SJSA1 (cell line): ENCODE results near the gene PJA1. TPM values are rescaled to one million over a fixed set of nuclear protein-coding genes. Genes with fewer than 3 reads are reported as not detected.

ENCODE experiments used
- DNase-seq, 2 experiments: peaks; one replicate each; pipeline ENCODE4 v3.0.0-alpha.2; 2015 to 2020; ENCODE audit warnings: low spot score in 2 of 2, low read depth in 1 of 2
- H3K27ac ChIP-seq: fragments of 250-450 bp; sonication (Bioruptor Pico); 2 replicates; pipeline ENCODE4 v1.5.1; 2020; ENCODE audit warnings: mild to moderate bottlenecking, moderate library complexity
- H3K27me3 ChIP-seq: fragments of 250-450 bp; sonication (Bioruptor Pico); replicated peaks from 2 replicates; pipeline ENCODE4 v1.5.1; 2020; ENCODE audit warnings: mild to moderate bottlenecking, moderate library complexity
- H3K36me3 ChIP-seq: fragments of 250-450 bp; sonication (Bioruptor Pico); 2 replicates; pipeline ENCODE4 v1.5.1; 2020; ENCODE audit warnings: mild to moderate bottlenecking
- H3K4me1 ChIP-seq: fragments of 250-450 bp; sonication (Bioruptor Pico); replicated peaks from 2 replicates; pipeline ENCODE4 v1.6.1; 2021; ENCODE audit warnings: mild to moderate bottlenecking
- H3K4me3 ChIP-seq: fragments of 250-450 bp; sonication (Bioruptor Pico); 2 replicates; pipeline ENCODE4 v1.5.1; 2020; ENCODE audit warnings: mild to moderate bottlenecking
- H3K9me3 ChIP-seq: fragments of 250-450 bp; sonication (Bioruptor Pico); replicated peaks from 2 replicates; pipeline ENCODE4 v1.5.1; 2020; ENCODE audit warnings: mild to moderate bottlenecking
- total RNA-seq: library from RNA; depleted of rRNA; stranded (reverse); fragments of >200 nt; shearing (Covaris generic); gene quantifications from 2 replicates; pipeline ENCODE4 v1.2.3, GENCODE V29; 2014

The PJA1 gene
- total RNA-seq, 1 experiment from 2014 or later: 30.2 TPM

DNA sequence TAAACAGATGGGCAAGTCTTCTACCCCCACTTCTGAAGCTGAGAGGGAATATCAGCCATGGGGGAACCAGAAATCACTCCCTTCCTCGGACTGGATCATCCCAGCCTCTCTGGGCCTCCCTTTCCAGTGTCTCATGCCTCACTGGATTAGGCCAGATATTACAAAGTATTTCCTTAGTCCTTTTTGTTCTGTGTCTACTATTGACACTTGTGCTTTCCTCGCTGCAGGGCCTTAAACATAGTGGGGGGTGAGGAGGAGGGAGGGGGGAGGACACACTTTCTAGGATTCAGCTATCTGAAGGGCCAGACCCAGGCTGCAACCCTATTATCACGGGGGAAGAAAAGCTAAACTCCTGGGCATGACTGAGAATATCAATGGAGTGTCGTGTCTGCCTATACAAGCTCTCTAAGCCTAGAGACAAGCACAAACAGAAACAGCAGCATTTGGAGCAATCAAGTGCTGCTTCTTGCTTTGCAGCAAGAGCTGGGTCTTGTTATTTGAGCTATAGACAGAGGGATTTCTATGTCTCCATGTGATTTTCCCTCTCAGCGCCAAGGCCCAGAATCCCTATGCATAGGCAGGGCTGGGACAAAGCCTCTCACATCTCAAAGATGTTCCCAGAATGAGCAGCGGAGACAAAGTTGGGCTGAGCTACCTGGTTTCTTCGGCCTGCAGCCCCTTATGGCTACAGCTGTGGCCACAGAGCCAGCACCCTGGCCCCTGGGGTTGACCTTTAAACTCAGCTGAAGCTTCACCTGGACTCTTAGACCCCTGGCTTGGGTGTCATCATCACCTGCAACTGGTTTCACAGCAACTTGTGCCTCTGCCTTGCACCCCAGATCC is 20.2 kb downstream of the PJA1 start:
- H3K4me1 ChIP-seq: no peaks in the 10 kb centered on the region
- H3K36me3 ChIP-seq: no peaks in the 10 kb centered on the region
- DNase-seq: no peak
- no peak overlapping the region for H3K4me3 ChIP-seq
- no peaks in the 10 kb centered on the region for H3K9me3 ChIP-seq
- no peaks in the 10 kb centered on the region for H3K27me3 ChIP-seq
- no peak overlapping the region for H3K27ac ChIP-seq

DNA sequence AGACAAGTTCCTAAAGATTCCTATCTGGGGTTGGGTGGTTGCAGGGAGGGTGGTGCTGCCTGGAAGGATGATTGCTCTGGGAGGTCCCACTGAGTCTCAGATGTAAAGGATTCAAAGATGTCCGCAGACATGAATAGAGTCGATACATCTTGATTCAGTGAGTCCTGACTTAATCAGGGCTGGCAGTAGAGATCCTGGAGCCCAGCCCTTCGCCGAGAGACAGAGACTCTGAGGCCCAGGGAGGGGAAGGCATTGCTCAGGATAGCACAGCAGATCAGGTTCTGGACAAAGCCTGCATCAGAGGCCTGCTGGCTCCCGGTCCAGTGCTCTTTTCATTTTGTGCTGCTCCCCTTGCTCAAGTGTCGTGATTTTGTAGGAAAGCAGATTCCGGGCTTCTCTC is 21.7 kb downstream of the PJA1 start:
- Histone ChIP-seq H3K4me3 (no peak overlapping the region), H3K4me1 (no peaks in the 10 kb centered on the region), H3K36me3 (no peaks in the 10 kb centered on the region), H3K27ac (no peak overlapping the region), H3K27me3 (no peaks in the 10 kb centered on the region), H3K9me3 (no peaks in the 10 kb centered on the region)
- DNase-seq: no peak

GRCh38 chrX:69142788-69143469 is 22.3 kb downstream of the PJA1 start:
- Histone ChIP-seq H3K4me1 (no peaks in the 10 kb centered on the region), H3K27ac (no peak overlapping the region), H3K27me3 (no peaks in the 10 kb centered on the region), H3K4me3 (no peak overlapping the region), H3K9me3 (no peaks in the 10 kb centered on the region), H3K36me3 (no peaks in the 10 kb centered on the region)
- no peak for DNase-seq

DNA sequence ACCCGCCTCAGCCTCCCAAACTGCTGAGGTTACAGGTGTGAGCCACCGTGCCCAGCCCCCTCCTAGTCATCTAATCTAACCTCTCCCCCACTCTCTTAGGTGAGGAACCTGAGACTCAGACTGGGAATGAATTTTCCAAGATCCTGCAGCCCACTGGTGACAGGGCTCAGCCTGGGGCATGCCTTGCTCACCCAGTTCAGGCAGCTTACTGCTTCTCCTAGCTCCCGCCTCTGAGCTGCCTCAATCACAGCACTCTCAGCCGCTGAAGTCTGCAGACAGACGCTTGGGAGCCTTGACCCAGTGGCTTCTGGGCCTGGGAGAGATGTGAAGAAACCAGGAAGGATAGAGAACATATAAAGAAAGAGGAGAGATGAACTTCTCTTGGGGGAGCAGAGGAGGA is 24.4 kb downstream of the PJA1 start:
- Histone ChIP-seq H3K27me3 (no peaks in the 10 kb centered on the region), H3K4me1 (no peaks in the 10 kb centered on the region), H3K27ac (no peak overlapping the region), H3K4me3 (no peak overlapping the region), H3K9me3 (no peaks in the 10 kb centered on the region), H3K36me3 (no peaks in the 10 kb centered on the region)
- no peak for DNase-seq

GRCh38 chrX:69139516-69139915 is 25.7 kb downstream of the PJA1 start:
- Histone ChIP-seq H3K27me3 (no peaks in the 10 kb centered on the region), H3K27ac (no peak overlapping the region), H3K4me1 (no peaks in the 10 kb centered on the region), H3K36me3 (no peaks in the 10 kb centered on the region), H3K4me3 (no peak overlapping the region), H3K9me3 (no peaks in the 10 kb centered on the region)
- no peak for DNase-seq

DNA sequence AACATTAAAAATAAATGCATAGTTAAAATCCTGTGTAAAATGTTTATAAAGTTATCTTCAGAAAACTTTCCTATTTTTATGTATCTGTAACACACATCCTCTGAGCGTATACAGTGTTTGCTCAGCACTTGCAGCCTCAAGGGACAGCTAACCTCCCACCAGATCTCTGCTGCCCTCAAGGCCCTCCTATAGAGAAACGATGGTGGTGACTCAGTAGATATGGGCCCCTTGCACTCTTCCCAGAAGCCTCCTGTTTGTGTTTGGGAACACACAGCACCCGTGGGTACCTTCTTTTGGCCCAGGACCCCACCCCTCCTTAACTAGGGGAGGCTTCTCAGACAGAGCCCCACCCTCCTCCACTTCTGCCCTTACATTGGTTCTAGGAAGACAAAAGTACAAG is 26.7 kb downstream of the PJA1 start:
- Histone ChIP-seq H3K27me3 (no peaks in the 10 kb centered on the region), H3K4me3 (no peak overlapping the region), H3K4me1 (no peaks in the 10 kb centered on the region), H3K9me3 (no peaks in the 10 kb centered on the region), H3K36me3 (no peaks in the 10 kb centered on the region), H3K27ac (no peak overlapping the region)
- DNase-seq: no peak

DNA sequence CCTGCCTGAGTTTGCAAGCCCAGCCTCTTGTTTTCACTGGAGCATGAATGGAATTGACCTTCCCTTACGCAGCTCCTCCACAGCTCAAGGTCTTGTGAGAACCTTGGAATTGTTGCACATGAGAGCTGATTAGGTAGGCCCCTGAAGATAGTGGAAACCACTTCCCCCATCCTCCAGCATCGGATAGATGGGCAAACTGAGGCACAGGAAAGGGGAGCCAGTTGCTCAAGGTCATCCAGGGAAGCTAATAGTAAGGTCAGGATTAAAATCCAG is 27.2 kb downstream of the PJA1 start:
- no peaks in the 10 kb centered on the region for H3K27me3 ChIP-seq
- H3K9me3 ChIP-seq: no peaks in the 10 kb centered on the region
- H3K27ac ChIP-seq: no peak overlapping the region
- DNase-seq: no peak
- H3K4me1 ChIP-seq: no peaks in the 10 kb centered on the region
- no peaks in the 10 kb centered on the region for H3K36me3 ChIP-seq
- no peak overlapping the region for H3K4me3 ChIP-seq

GRCh38 chrX:69137371-69138117 is 27.7 kb downstream of the PJA1 start:
- Histone ChIP-seq H3K27ac (no peak overlapping the region), H3K4me1 (no peaks in the 10 kb centered on the region), H3K4me3 (no peak overlapping the region), H3K36me3 (no peaks in the 10 kb centered on the region), H3K9me3 (no peaks in the 10 kb centered on the region), H3K27me3 (no peaks in the 10 kb centered on the region)
- no peak for DNase-seq

GRCh38 chrX:69136546-69137331 is 28.5 kb downstream of the PJA1 start:
- Histone ChIP-seq H3K4me1 (no peaks in the 10 kb centered on the region), H3K27me3 (no peaks in the 10 kb centered on the region), H3K4me3 (no peak overlapping the region), H3K27ac (no peak overlapping the region), H3K36me3 (no peaks in the 10 kb centered on the region), H3K9me3 (no peaks in the 10 kb centered on the region)
- DNase-seq: no peak

DNA sequence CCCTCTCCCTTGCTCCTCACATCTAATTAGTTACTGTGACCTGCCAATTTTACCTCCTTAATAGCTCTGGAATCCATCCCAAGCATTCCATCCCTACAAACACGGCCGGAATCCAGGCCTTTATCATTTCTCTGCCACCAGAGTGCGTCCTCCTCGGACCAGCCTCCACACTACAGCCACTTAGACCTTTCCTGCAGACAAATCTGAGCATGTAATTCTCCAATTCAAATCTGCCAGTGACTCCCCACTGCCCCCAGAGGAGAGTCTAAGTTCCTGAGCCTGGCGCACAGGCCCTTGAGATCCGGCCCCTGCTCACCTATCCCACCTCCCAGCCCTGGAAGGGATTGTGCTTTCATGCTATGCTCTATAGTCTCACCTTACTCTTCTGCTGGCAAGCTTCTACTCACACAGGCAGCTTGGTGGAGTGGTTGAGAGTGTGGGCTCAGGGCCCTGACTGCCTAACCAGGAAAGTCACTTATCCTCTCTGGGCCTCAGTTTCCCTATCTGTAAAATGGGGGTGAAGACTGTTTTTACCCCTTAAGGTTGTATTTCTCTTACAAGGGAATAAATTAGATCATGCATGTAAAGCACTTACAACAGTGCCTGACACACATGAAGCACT is 31.2 kb downstream of the PJA1 start:
- Histone ChIP-seq H3K9me3 (no peaks in the 10 kb centered on the region), H3K36me3 (no peaks in the 10 kb centered on the region), H3K4me3 (no peak overlapping the region), H3K27me3 (no peaks in the 10 kb centered on the region), H3K27ac (no peak overlapping the region), H3K4me1 (no peaks in the 10 kb centered on the region)
- peak; percentile 28 to 50 for DNase-seq

DNA sequence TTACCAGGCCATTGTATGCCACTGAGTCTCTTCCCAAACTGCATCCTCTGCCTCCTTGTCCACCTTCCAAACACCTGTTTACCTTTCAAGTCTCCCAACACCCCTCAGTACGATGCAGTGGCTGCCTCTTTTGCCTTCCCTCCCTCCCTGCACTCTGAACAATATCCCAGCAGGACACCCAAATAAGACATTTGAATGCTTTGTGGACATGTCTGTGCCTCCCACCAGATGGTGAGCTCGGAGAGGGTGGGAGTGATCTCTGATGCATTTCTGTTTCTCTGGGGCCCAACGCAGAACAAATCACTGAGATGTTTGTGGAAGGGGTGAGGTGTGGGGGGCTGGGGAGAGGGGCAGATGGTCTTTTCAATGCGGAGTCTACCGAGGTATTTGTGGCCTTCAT is 33.4 kb downstream of the PJA1 start:
- Histone ChIP-seq H3K4me3 (no peak overlapping the region), H3K4me1 (peaks cover 6% of the 10 kb centered on the region), H3K27ac (no peak overlapping the region), H3K36me3 (no peaks in the 10 kb centered on the region), H3K9me3 (no peaks in the 10 kb centered on the region), H3K27me3 (no peaks in the 10 kb centered on the region)
- no peak for DNase-seq

GRCh38 chrX:69130439-69130838 is 34.8 kb downstream of the PJA1 start:
- Histone ChIP-seq H3K36me3 (no peaks in the 10 kb centered on the region), H3K4me1 (peaks cover 12% of the 10 kb centered on the region), H3K9me3 (no peaks in the 10 kb centered on the region), H3K4me3 (no peak overlapping the region), H3K27ac (no peak overlapping the region), H3K27me3 (no peaks in the 10 kb centered on the region)
- DNase-seq: no peak

GRCh38 chrX:69128588-69128987 is 36.7 kb downstream of the PJA1 start:
- no peak for DNase-seq
- Histone ChIP-seq H3K27ac (no peak overlapping the region), H3K27me3 (no peaks in the 10 kb centered on the region), H3K9me3 (no peaks in the 10 kb centered on the region), H3K4me1 (peaks cover 22% of the 10 kb centered on the region), H3K36me3 (no peaks in the 10 kb centered on the region), H3K4me3 (no peak overlapping the region)
